ENCODE data around the gene CEP135. TPM values are rescaled to one million over a fixed set of nuclear protein-coding genes. Genes with fewer than 3 reads are reported as not detected.

CEP135 gene
- polyA plus RNA-seq, 1 of the 3 experiments (the other 2 are of a cell fraction) = 1.6 TPM

- DNase-seq = no peak
- Histone ChIP-seq H4K20me1 (ENCODE audit: insufficient read depth) (no peaks in the 10 kb centered on the region), H3K79me2 (ENCODE audit: insufficient read depth) (no peaks in the 10 kb centered on the region), H3K27ac (ENCODE audit: low read depth in 2 of 2, low read length in 1 of 2) (no peak overlapping the region), H3K4me2 (no peak overlapping the region), H3K4me3 (ENCODE audit: low read depth in 2 of 2, low read length in 1 of 2) (no peak overlapping the region), H3K36me3 (replicated peaks in 1 of 2; ENCODE audit: control insufficient read depth in 1 of 2, insufficient read depth in 2 of 2, low read length in 1 of 2) (no peaks in the 10 kb centered on the region), H2AFZ (ENCODE audit: low read depth) (no peak overlapping the region), H3K27me3 (ENCODE audit: insufficient read depth) (no peaks in the 10 kb centered on the region), H3K9ac (no peak overlapping the region), H3F3A (replicated peaks; ENCODE audit: insufficient read depth) (no peaks in the 10 kb centered on the region), H3K9me2 (no peaks in the 10 kb centered on the region), H3K9me3 (no peaks in the 10 kb centered on the region), H3K4me1 (ENCODE audit: control insufficient read depth in 1 of 2, insufficient read depth in 2 of 2, low read depth in 1 of 2, low read length in 1 of 2) (no peaks in the 10 kb centered on the region)
- ChIA-PET POLR2A (no interaction called here), CTCF (interaction anchor here (0.6 to 2.4 kb wide), 3 partner anchors 27 to 72 kb away, joined by 3 to 11 read pairs (median 3); partner anchors contain the start of gene CEP135)
- TF ChIP-seq ZBTB33 (IDR thresholded peaks at IDR 0.05; ENCODE audit: borderline replicate concordance, low read depth) (no peak), PBX3 (IDR thresholded peaks at IDR 0.05) (no peak), SMC3 (IDR thresholded peaks at IDR 0.05; ENCODE audit: low read depth, low read length) (no peak), MAX (IDR thresholded peaks at IDR 0.05; ENCODE audit: low read depth) (no peak), USF2 (IDR thresholded peaks at IDR 0.05; ENCODE audit: borderline replicate concordance, low read depth, low read length) (no peak), RCOR1 (IDR thresholded peaks at IDR 0.05; ENCODE audit: low read length) (no peak)
- 86% methylated on average over 3 of the region's 3 CpGs for WGBS (ENCODE audit: low lambda C conversion rate)
Measured at GRCh38 chr4:55921093-55921492, 27.7 kb upstream of the CEP135 start.

- H3F3A ChIP-seq (replicated peaks; ENCODE audit: insufficient read depth) = no peaks in the 10 kb centered on the region
- H2AFZ ChIP-seq (ENCODE audit: low read depth) = no peak overlapping the region
- no peak for DNase-seq
- no peak overlapping the region for H3K27ac ChIP-seq (ENCODE audit: low read depth in 2 of 2, low read length in 1 of 2)
- TF ChIP-seq RCOR1 (IDR thresholded peaks at IDR 0.05; ENCODE audit: low read length) = no peak
- no peak for TF ChIP-seq FOXJ3 (CRISPR knock-in tag; IDR thresholded peaks at IDR 0.05)
- TF ChIP-seq GATA2 (CRISPR knock-in tag; IDR thresholded peaks at IDR 0.05) = no peak
- TF ChIP-seq POLR2AphosphoS5 (IDR thresholded peaks at IDR 0.05; ENCODE audit: low read depth, low read length) = no peak
- no peak for TF ChIP-seq MEF2A (IDR thresholded peaks at IDR 0.05; ENCODE audit: borderline replicate concordance, low read depth)
- no peak for TF ChIP-seq RFX5 (IDR thresholded peaks at IDR 0.05; ENCODE audit: low read length)
- no peak for TF ChIP-seq SMC3 (IDR thresholded peaks at IDR 0.05; ENCODE audit: low read depth, low read length)
- TF ChIP-seq CTCF (IDR thresholded peaks at IDR 0.05) = no peak
- TF ChIP-seq CHD2 (IDR thresholded peaks at IDR 0.05; ENCODE audit: low read length, partially characterized antibody) = no peak
- no peak for TF ChIP-seq TCF12 (IDR thresholded peaks at IDR 0.05)
- no peaks in the 10 kb centered on the region for H4K20me1 ChIP-seq (ENCODE audit: insufficient read depth)
- H3K9me2 ChIP-seq = no peaks in the 10 kb centered on the region
- CTCF ChIA-PET = interaction anchor here (1.3 kb wide), 1 partner anchor 9 kb away, joined by 3 read pairs; no protein-coding TSS in a partner anchor
- H3K79me2 ChIP-seq (ENCODE audit: insufficient read depth) = no peaks in the 10 kb centered on the region
- no peaks in the 10 kb centered on the region for H3K4me1 ChIP-seq (ENCODE audit: control insufficient read depth in 1 of 2, insufficient read depth in 2 of 2, low read depth in 1 of 2, low read length in 1 of 2)
- H3K36me3 ChIP-seq (replicated peaks in 1 of 2; ENCODE audit: control insufficient read depth in 1 of 2, insufficient read depth in 2 of 2, low read length in 1 of 2) = no peaks in the 10 kb centered on the region
- H3K4me3 ChIP-seq (ENCODE audit: low read depth in 2 of 2, low read length in 1 of 2) = no peak overlapping the region
- 90% methylated on average over 4 of the region's 4 CpGs for WGBS (ENCODE audit: low lambda C conversion rate)
- H3K27me3 ChIP-seq (ENCODE audit: insufficient read depth) = no peaks in the 10 kb centered on the region
- no peaks in the 10 kb centered on the region for H3K9me3 ChIP-seq
- no peak overlapping the region for H3K4me2 ChIP-seq
- no peak overlapping the region for H3K9ac ChIP-seq
- POLR2A ChIA-PET = no interaction called here
Measured at GRCh38 chr4:55925241-55925640, 23.5 kb upstream of the CEP135 start.

Data from SK-N-SH (cell line).